Fibroblast of lung (primary cell): ENCODE data around the gene INSL4.

Experiments used
- EZH2 ChIP-seq: IDR thresholded peaks from 2 replicates; pipeline ENCODE4 v1.5.1; 2012; ENCODE audit warnings: low read length, control low read depth, mild to moderate bottlenecking; ENCODE audit errors: missing control alignments
- TF ChIP-seq, protein P1 (sequence below), 2 donors: IDR thresholded peaks in 1 of 2; conservative IDR thresholded peaks in 1 of 2; 1 replicate in 1 of 2; 2 replicates in 1 of 2; pipeline ENCODE4 v1.5.1; 2011 to 2012; ENCODE audit warnings: low read length in 2 of 2, control low read depth in 1 of 2, inconsistent platforms in 1 of 2, low read depth in 1 of 2, mild to moderate bottlenecking in 1 of 2

DNA sequence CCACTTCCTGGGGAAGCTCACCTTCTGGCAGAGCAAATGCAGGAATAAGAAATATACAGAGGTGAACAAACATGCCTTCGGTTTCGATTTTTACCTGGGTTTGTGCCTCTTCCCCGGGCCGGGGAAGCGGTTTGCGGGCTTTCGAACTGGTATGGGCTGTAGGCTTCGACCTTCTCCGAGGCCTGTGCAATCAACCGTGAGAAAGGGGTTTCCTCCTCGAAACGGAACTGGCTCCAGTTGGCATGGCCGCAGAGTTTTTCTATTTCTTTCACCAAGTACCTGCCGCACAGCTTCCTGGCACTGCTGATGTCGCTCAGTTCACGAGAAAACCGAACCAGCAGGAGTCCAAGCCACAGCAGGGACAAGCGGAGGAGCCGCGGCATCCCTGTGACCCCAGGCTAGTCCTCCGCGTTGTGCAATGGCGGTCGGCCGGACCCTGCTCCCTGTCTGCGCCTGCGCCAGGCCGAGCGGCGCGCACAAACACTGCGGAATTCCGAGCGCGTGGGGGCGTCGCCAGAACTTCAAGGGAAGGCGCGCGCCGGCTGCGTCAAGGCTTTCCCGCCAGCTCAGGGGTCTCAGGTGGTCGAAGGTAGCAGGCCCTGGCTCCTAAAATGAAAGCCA is 45.9 kb upstream of the INSL4 start, which contains the start of gene INSL6:
- TF ChIP-seq, protein P1, sequence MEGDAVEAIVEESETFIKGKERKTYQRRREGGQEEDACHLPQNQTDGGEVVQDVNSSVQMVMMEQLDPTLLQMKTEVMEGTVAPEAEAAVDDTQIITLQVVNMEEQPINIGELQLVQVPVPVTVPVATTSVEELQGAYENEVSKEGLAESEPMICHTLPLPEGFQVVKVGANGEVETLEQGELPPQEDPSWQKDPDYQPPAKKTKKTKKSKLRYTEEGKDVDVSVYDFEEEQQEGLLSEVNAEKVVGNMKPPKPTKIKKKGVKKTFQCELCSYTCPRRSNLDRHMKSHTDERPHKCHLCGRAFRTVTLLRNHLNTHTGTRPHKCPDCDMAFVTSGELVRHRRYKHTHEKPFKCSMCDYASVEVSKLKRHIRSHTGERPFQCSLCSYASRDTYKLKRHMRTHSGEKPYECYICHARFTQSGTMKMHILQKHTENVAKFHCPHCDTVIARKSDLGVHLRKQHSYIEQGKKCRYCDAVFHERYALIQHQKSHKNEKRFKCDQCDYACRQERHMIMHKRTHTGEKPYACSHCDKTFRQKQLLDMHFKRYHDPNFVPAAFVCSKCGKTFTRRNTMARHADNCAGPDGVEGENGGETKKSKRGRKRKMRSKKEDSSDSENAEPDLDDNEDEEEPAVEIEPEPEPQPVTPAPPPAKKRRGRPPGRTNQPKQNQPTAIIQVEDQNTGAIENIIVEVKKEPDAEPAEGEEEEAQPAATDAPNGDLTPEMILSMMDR (conservative IDR thresholded peaks at IDR 0.05 in 1 of 2, IDR thresholded peaks at IDR 0.05 in 1 of 2; ENCODE audit: low read depth in 1 of 2, low read length in 2 of 2) = no peak
- TF ChIP-seq EZH2 = no peak
